GM21786 (cell line): ENCODE data around the gene PEX19.
"Not testable (repeated sequence)": the region's sequence is repeated elsewhere in the genome, so short reads cannot be mapped to it uniquely, and the experiment has no call there.

Source experiments
- ATAC-seq: cut with Tn5 transposase; IDR thresholded peaks from one replicate; pipeline ENCODE4 v1.9.1; 2021; ENCODE audit not compliant: unreplicated experiment

The PEX19 gene, protein sequence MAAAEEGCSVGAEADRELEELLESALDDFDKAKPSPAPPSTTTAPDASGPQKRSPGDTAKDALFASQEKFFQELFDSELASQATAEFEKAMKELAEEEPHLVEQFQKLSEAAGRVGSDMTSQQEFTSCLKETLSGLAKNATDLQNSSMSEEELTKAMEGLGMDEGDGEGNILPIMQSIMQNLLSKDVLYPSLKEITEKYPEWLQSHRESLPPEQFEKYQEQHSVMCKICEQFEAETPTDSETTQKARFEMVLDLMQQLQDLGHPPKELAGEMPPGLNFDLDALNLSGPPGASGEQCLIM

GRCh38 chr1:160284782-160285344, at the start of gene PEX19:
Gene PEX19 (minus strand): TSS chr1:160285133. CDS start chr1:160285124, 9 bp downstream.
- ATAC-seq, result peak; percentile 98

GRCh38 chr1:160332516-160332915, 47.6 kb upstream of the PEX19 start:
- ATAC-seq, result no peak

DNA sequence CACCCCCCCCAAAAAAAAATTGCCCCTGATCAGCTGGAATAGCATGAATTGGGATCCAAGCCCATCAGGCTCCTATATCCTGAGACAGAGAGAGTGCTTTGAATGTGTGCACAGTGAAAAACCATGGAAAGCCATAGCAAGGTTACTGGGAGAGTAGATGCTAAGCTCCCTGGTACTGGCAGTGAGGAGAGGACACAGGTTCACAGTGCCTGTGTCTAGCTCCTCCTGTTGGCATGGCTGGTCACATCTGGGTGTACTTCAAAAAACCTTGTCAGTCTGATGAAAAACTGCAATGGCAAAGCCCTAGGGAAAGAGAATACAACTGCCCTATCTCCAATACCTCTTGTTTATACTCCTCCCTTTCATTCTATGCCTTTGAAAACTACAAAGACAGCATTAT, 45.2 kb upstream of the PEX19 start:
- ATAC-seq, result no peak

- ATAC-seq, result no peak
These were observed 43.3 kb upstream of the PEX19 start for GRCh38 chr1:160328184-160328583.

DNA sequence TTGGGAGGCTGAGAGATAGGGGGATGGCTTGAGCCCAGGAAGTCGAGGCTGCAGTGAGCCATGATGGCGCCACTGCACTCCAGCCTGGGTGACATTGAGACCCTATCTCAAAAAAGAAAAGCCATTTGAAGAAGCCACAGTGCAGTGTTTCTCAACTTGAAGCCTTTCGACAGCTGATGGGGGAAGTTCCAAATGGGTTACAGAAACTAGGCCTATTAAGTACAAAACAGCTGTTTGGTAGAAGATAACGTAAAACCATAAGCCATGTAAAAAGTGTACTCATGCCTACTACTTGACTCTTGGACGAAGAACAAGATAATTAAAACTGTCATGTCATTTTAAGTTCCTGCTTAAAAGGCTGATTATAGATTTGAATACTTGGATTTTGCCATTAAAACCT, 41.5 kb upstream of the PEX19 start:
- ATAC-seq, result no peak

DNA sequence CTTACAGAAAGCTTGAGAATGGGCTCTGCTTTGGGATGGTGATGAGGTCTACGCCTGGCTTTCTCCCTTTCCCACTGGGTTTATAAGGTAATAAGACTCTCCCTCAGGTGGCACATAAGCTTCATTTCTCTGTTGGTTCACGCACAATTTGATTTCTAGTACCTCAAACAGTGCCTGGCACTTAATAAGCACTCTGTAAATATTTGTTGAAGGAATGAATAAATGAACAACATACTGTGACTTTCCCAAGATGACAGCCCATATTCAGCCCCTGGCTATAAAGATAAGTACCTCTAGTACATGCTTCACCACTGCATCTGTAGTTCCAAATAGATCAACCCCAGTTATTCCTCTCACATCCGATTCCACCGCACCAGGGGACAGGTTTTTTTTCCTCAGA, 40.3 kb upstream of the PEX19 start:
- no peak for ATAC-seq

GRCh38 chr1:160322831-160323230, 37.9 kb upstream of the PEX19 start:
- ATAC-seq, result no peak

- no peak for ATAC-seq
These were observed 30.4 kb upstream of the PEX19 start for GRCh38 chr1:160315359-160315758.

DNA sequence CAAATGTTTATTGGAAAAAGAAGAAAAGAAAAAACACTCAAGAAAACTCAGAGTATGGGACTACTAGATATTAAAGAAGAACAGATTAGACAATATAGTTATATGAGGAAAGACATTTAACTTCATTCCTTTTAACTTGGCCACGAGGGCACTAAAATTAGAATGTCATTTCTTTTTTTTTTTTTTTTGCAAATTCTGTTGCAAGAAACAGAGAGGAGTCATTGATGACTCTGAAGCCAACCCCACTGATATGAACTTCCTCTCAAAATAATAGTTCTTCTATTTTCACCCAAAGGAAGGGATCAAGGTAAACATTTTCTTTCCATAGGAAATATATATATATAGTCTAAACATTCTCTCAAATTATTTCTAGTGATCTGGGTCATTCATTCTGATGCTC, 24.6 kb upstream of the PEX19 start:
- no peak for ATAC-seq

GRCh38 chr1:160309185-160309557, 24.2 kb upstream of the PEX19 start:
- ATAC-seq, result no peak

DNA sequence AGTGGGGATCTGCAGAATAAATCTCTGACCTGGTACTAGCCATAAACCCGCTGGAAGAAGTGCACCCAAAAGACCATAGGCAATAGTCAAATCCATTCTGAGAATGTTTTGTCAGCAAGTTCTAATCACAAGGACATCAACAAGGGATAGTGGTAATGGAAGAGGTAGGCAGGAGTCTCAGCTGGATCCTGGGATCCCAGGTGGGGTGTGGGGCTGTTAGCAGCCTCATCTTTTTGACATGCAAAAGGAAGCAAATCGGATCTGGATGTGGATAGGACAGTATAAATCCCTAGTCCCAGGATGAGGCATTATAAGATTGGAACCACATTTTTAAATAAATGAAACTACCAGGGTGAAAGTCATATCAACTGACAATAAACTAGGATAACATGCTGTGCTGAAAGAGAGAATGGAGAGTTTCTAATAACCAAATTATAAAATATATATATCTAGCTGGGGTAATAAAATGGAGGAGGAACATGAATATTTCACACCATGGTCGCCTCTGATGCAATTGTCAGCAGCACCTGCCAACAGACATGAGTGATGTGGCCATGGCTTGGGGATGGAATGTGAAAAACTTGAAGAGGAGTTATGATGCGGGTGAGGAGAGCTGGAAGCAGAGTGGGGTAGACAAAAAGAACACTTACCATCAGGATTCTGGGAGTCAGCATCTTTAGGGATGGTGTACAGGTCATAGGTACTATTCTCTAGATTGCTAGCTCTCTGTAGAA, 23.7 kb upstream of the PEX19 start:
- no peak for ATAC-seq

DNA sequence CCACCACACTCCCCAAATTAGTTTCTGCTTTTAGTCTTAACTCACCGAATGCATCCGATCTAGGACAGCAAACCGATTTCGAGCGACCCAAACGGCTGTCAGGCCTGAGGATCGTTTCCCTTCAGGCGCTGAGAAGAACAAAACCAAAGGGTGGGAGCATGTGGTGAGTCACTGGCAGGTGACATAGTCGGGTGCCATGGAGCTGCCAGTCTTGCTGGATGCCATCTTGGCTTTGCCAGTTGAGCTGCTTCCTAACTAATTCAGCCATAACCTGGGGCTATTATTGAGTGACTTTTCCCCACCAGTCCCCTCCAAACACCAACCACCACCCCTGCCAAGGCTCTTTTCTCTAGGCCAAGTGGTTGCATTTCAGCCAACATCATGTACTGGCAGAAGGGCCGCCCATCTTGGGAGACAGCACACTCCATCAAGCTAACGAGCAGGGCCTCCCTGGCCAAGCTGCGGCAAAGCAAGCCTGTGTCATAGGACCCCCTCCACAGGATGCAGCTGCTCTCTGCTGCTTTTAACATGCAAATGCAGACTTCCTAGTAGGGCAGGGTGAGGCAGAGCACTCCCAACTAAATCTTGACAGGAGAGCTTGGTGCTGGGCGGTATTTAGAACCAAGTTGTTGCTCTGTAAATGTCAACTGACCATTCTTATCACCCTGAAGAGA, 22.3 kb upstream of the PEX19 start:
- no peak for ATAC-seq

DNA sequence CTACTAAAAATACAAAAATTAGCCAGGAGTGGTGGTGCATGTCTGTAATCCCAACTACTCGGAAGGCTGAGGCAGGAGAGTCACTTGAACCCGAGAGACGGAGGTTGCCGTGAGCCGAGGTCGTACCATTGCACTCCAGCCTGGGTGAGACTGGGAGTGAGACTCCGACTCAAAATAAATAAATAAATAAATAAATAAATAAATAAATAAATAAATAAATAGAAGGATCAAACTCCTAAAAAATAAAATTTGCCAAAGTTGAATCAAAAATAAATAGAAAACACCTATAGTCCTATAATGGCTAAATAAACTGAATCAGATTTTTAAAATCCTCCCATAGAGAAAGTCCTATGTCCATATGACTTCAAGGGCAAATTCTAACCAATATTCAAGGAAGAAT, 15.2 kb upstream of the PEX19 start:
- ATAC-seq, result no peak

DNA sequence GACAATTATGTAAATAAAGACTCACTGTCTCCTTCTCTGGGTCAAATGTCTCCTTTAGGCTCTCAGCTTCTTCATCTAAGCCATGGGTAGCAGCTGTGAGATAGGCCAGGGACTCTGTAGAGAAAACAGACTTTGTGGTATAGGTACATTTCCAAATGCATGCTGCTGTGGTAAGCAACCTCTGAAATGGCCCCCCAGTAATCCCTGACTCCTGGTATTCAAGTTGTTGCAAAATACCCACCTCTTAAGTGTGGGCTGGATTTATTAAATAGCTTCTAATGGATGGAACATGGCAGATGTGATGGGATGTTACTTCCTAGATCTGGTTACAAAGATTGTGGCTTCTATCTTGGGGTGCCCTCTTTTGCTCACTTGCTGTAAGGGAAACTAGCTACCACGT, 11.1 kb upstream of the PEX19 start:
- no peak for ATAC-seq

- no peak for ATAC-seq
These were observed 8.4 kb upstream of the PEX19 start for GRCh38 chr1:160293020-160293968.

DNA sequence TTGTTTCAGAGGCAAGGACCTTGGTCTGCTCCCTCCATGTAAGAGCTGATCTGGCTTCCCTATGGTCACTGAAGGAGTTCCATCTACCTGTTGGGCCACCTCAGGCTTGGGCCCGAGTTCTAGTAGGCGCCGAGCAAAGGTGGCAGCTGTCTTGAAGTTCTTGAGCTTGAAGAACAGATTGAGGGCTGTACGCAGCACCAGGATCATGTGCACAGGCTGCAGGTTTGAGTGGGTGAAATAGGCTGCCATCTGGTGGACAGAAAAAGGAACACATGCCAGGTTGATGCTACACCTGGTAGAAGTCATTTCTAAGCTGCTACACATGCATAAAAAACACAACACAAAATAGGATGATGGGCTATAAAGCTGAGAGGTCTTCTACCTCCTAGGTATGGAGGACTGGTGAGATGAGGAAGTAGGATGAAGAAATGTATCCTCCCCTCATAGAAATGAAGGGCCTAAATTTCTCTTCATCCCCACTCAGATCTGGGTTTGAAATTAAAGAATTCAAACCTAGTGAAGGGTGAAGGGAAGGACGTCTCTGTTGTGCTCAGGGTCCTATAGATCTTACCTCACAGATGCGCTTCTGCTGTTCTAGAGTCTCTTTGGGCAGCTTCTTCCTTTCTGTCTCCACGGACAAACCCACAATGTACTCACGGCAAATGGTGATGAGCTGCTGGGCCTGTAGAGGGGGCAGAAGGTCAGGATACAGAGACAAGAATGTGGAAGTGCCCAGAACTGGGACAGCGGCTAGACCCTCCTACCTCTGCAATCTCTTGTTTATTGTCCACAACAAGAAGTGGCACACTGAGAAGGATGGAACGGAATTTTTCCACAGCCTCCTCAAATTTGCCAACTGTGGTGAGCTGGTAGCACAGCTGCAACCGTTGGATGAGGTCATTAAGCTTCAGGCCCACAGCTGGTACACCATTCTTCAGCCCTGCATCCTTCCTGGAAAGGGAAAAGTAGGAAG, 6.6 kb upstream of the PEX19 start:
- ATAC-seq, result peak; percentile 69

GRCh38 chr1:160287769-160288168, 2.8 kb upstream of the PEX19 start:
- not testable (repeated sequence) for ATAC-seq

DNA sequence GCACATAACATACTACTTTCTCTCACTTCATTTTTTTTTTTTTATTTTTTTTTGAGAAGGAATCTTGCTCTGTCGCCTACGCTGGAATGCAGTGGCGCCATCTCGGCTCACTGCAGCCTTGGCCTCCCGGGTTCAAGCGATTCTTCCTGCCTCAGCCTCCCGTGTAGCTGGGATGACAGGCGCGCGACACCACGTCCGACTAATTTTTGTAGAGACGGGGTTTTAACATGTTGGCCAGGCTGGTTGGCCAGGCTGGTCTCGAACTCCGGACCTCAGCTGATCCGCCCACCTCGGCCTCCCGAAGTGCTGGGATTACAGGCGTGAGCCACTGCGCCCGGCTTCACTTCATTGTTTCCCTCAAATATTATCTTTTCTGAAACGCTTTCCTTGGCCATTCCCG, 573 bp upstream of the PEX19 start:
- no peak for ATAC-seq

GRCh38 chr1:160284220-160284781, 632 bp downstream of the PEX19 start:
- ATAC-seq, result peak; percentile 7
